GM23248 (cell line): Measurements from ENCODE around the gene GPR176.

Experiments used
- EZH2 ChIP-seq: fragments of 200-600 bp; sonication (generic); IDR thresholded peaks from 2 replicates; pipeline ENCODE4 v1.6.1; 2018; ENCODE audit warnings: antibody characterized with exemption, mild to moderate bottlenecking; ENCODE audit not compliant: insufficient read depth, poor library complexity, severe bottlenecking
- EZH2phosphoT487 ChIP-seq: fragments of 200-600 bp; sonication (generic); IDR thresholded peaks from 2 replicates; pipeline ENCODE4 v1.6.1; 2018; ENCODE audit warnings: antibody characterized with exemption, moderate library complexity, mild to moderate bottlenecking, low read depth; ENCODE audit not compliant: insufficient read depth

DNA sequence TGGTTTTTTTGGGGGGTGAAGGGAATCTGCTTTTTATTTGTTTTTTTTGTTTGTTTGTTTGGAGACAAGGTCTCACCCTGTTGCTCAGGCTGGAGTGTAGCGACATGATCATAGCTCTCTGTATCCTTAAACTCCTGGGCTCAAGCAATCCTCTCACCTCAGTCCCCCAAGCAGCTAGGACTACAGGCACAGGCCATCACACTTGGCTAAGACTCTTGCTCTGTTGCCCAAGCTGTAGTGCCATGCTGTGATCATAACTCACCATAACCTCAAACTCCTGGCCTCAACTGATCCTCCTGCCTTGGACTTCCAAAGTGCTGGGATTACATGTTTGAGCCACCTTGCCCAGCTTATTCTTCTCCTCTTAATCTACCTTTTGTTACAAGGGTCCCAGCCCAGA is 31.8 kb downstream of the GPR176 start:
- no peak for TF ChIP-seq EZH2
- TF ChIP-seq EZH2phosphoT487: no peak
